Activated gamma-delta T cell treated with Interleukin-2 at 50 U/mL for 16 hours (primary cell): ENCODE measurements around the gene OSBP.
"Not testable (repeated sequence)": the region's sequence is repeated elsewhere in the genome, so short reads cannot be mapped to it uniquely, and the experiment has no call there.

Source experiments
- DNase-seq: peaks from one replicate; pipeline ENCODE4 v3.0.0-alpha.2; 2020

Gene OSBP, protein sequence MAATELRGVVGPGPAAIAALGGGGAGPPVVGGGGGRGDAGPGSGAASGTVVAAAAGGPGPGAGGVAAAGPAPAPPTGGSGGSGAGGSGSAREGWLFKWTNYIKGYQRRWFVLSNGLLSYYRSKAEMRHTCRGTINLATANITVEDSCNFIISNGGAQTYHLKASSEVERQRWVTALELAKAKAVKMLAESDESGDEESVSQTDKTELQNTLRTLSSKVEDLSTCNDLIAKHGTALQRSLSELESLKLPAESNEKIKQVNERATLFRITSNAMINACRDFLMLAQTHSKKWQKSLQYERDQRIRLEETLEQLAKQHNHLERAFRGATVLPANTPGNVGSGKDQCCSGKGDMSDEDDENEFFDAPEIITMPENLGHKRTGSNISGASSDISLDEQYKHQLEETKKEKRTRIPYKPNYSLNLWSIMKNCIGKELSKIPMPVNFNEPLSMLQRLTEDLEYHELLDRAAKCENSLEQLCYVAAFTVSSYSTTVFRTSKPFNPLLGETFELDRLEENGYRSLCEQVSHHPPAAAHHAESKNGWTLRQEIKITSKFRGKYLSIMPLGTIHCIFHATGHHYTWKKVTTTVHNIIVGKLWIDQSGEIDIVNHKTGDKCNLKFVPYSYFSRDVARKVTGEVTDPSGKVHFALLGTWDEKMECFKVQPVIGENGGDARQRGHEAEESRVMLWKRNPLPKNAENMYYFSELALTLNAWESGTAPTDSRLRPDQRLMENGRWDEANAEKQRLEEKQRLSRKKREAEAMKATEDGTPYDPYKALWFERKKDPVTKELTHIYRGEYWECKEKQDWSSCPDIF

DNA sequence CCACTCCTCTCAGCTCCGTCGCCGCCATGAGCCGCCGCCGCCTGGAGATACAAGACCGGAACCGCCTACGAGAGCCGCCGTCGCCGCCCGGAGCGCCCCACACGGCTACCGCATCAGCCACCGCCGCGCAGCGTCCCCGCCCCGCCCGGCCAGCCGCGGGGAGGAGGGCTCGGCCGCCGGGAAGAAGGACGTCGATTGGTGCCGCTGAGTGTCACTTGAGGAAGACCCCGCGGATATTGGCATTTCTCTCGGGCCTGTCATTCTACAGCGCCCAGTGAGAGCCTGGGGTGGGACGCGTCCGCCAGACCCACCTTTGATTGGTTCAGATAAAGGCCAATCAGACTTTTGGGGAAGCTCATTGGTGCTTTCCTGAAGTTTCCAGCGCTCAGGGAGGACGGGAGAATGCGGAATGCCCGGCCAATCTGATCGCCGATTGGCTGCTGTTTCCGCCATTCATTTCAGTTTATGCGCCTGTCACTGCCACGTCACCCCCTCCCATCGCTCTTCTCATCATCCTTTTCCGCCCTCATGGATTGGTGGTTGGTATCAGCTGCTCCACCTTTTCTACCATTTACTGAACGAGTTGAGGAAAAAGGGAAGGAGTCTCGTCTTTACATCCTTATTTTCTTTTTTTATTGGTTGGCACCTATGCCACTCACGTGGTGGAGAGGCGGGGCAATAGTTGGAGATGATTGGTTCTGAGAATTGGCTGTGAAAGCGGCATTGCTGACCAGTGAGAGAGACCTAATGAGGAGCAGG is at the start of gene OSBP:
Gene OSBP (minus strand): TSS at position 138 of the 759 bp plus-strand sequence. CDS start 110 bp downstream, at position 28.
- DNase-seq, result peak; percentile 97

GRCh38 chr11:59660621-59661020 is 45.0 kb upstream of the OSBP start:
- no peak for DNase-seq

DNA sequence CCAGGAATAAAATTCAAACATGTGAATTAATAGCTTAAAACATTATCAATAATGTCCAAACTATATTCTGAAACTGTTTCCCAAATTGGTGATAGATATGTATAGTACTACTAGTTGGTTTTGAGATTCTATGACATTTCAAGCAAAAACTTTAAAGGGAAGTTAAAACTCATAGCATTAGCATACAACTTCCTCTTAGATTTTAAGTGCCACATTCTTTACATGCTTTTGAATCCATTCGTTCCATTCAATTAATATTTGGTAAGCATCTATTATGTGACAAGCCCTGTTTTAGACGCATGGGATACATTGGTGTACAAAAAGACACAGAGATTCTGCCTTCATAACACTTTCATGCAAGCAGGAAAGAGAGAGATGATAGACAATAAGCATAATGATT is 44.4 kb upstream of the OSBP start:
- no peak for DNase-seq

DNA sequence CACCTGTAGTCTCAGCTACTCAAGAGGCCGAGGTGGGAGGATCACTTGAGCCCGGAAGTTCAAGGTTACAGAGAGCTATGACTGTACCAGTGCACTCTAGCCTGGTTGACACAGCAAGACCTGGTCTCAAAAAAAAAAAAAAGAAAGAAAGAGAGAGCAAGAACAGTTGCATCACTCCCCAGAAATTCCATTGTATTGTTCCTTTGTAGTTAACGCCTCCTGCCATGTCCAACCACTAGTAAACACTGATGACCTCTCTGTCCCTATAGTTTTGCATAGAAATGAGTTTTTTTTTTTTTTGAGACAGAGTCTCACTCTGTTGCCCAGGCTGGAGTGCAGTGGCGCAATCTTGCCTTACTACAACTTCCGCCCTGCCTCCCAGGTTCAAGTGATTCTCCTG is 42.5 kb upstream of the OSBP start:
- DNase-seq, result no peak

- no peak for DNase-seq
Observed at GRCh38 chr11:59654893-59655292, 39.3 kb upstream of the OSBP start.

DNA sequence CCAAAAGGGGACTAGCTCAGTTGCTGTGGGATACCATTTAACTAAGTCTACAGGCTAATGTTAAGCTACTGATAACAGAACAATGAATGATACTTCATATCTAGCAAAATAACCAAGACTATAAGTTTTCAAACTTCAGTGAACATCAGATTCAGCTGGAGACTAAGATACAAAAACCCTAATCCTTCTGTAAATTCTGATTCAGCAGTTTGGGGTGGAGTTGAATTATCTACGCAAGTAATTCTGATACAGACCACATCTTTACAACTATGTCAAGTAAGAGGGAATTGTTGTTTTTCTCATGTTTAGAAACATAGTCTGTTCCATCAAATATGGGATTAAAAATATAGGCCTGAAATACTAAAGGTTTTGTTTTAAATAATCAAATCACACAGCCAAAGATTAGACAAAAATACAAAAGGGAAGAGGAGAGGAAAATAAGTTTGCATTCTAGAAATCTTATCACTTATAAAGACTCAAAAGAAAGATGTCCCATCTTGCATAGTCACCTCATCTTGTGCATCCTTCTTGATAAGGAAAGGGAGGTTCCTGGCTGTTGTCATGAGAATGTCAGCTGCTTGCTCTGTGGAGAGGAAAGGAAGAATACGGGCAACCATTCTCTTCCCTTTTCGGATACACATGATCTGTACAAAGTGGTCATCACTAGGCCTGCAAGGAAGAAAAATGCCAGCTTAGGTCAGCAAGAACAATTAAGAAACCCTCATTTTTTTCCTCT is 31.8 kb upstream of the OSBP start:
- no peak for DNase-seq

GRCh38 chr11:59644528-59644927 is 29.0 kb upstream of the OSBP start:
- DNase-seq, result no peak

DNA sequence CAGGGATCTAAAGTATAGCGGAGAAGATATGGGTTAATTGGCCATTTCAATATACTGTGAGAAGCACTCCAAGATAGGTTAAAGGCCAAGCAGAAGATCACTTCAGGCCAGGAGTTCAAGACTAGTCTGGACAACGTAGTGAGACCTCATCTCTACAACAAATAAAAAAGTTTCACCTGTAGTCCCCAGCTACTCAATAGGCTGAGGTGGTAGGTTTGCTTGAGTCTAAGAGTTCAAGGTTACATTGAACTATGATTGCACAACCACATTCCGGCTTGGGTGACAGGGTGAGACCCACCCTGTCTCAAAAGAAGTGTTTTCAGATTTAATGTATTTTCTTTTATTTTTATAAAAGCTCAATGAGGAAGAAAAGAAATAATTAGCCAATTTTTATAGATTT is 27.8 kb upstream of the OSBP start:
- no peak for DNase-seq

- DNase-seq, result no peak
Observed at GRCh38 chr11:59641156-59641555, 25.6 kb upstream of the OSBP start.

- DNase-seq, result no peak
Observed at GRCh38 chr11:59630493-59630892, 14.9 kb upstream of the OSBP start.

DNA sequence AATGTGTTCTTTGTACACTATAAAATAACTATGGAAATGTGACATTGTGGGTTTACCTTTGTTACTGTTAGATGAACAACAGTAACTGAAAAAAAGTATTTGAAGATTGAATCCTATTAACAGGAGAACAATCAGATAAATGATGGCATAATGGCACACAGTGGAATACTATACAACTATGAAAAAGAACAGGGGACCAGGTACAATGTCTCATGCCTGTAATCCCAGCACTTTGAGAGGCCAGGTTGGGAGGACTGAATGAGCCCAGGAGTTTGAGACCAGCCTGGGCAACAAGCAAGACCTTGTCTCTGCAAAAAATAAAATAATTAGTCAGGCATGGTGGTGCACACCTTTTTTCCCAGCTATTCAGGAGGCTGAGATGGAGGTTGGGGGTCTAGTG is 14.4 kb upstream of the OSBP start:
- no peak for DNase-seq

- DNase-seq, result not testable (repeated sequence)
Observed at GRCh38 chr11:59626969-59627368, 11.4 kb upstream of the OSBP start.

- DNase-seq, result no peak
Observed at GRCh38 chr11:59625703-59626102, 10.1 kb upstream of the OSBP start.

DNA sequence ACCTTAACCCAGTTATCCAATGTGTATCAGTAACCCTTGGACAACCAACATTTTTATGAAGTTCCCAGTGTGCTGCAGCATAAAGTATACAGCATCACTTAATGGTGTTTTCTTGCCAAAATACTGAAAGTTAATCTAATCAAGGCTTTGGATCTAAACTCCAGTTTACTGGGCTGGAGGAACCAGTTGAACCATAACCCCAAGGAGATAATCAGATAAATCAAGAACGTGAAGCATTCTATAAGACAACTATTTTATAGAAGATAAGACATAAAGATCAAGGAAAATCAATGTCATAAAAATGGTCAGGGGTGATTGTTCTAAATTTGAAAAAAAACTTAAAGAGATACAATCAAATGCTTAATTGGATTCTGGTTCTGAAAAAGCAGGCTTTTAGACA is 2.3 kb upstream of the OSBP start:
- DNase-seq, result no peak

DNA sequence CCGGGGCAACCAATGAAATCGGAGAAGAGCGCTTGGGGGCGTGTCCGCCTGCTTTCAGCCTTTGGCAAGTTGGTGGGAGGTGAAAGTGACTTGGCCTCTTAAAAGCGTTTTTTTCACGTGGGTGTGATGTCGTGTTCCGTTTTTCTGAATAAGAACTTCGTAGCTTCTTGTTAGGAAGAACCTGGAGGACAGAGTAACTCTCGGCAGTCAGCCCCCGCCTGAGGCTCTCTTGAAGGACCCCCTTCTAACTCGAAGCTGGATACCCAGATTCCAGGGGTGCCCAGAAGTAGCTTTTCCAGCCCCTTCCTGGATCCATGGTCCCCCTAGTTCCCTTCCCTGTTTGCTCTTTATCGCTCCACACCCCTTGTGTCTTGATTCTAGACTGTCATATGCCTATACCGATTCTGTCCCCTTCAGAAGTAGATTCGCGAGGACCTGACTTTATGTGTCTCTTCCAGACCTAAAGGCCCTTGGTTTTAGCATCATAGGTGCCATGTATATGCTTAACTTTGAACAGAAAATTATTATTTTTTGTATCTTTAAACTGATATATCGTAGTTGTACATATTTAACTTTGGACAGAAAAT is 915 bp upstream of the OSBP start:
- no peak for DNase-seq

DNA sequence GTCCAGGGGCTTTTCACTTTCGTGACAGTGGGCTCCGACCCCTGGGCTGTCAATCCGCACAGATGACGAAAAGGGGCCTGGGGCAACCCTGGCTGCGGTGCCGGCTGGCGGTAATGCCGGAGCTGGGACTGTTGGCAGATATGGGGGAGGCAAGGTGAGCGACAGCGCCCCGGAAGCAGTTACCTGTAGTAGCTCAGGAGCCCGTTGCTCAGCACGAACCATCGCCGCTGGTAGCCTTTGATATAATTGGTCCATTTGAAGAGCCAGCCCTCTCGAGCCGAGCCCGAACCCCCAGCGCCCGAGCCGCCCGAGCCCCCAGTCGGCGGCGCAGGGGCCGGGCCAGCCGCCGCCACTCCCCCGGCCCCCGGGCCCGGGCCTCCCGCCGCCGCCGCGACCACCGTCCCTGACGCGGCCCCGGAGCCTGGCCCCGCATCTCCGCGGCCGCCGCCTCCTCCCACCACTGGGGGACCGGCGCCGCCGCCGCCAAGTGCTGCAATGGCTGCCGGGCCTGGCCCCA is 396 bp downstream of the OSBP start:
- DNase-seq, result peak; percentile 62

DNA sequence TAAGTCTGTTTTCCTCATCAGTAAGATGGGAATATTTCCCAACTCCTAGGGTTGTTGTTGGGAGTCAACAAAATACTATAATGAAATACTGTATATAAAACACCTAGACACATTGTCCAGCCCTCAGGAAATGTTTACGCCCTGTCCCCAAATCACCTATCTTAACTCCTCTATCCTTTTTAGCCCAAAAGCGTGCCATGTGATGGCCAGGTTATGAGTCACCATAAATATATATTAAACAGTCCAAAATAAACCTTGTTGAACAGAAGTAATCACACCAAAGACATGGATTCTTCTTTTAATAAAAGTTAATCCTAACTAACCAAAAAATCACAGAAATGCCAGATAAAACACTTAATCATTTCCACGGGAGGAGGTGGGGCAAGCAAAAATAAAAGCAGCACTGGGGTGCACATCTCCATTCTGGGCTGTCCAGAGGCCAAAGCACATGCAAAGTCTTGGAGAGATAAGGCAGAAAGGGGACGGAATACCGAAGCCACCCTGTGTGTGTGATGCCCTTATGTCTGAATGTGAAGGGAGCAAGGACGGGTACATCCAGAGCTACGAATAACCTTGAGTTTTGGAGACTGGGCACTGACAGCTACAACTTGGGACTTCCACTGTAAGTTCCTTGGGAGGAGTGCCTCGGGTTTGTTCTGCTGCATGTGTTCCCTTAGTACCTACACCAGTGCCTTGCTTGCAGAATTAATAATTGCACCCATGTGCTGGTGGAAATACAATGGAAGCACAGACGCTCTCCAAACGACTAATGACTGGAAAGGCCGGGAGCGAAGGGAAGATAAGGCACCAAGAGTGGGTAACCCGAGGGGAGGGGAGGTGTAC is 1.1 kb downstream of the OSBP start:
- DNase-seq, result no peak

- no peak for DNase-seq
Observed at GRCh38 chr11:59611570-59612565, 3.7 kb downstream of the OSBP start.

DNA sequence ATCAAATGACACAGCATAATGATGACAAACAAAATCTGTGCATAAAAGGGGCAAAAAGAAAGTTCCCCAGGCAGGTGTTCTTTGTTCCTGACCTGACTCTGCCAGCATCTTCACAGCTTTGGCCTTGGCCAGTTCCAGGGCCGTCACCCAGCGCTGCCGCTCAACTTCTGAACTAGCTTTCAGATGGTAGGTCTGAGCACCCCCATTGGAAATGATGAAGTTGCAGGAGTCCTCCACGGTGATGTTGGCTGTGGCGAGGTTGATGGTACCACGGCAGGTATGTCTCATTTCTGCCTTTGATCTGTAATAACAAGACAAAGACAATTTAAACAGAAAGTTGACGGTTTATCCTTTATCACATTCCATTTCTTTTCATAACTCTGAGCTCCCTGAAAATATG is 5.3 kb downstream of the OSBP start:
- no peak for DNase-seq
